Endothelial cell (in vitro differentiated cells): ENCODE data around the gene RGPD8. TPM values are rescaled to one million over a fixed set of nuclear protein-coding genes. Genes with fewer than 3 reads are reported as not detected.

Experiments
- DNase-seq: peaks from one replicate; pipeline ENCODE4 v3.0.0; 2021; ENCODE audit warnings: low spot score
- H3K27ac Mint-ChIP-seq: one replicate; pipeline ENCODE4 v1.8.0; 2021; ENCODE audit warnings: mixed read lengths, inconsistent platforms; ENCODE audit not compliant: unreplicated experiment
- H3K27me3 Mint-ChIP-seq: one replicate; pipeline ENCODE4 v1.8.0; 2021; ENCODE audit warnings: mild to moderate bottlenecking, moderate library complexity, mixed read lengths, inconsistent platforms; ENCODE audit not compliant: unreplicated experiment
- H3K36me3 Mint-ChIP-seq: one replicate; pipeline ENCODE4 v1.8.0; 2021; ENCODE audit warnings: mild to moderate bottlenecking, low read depth, mixed read lengths, inconsistent platforms; ENCODE audit not compliant: unreplicated experiment
- H3K4me1 Mint-ChIP-seq: one replicate; pipeline ENCODE4 v1.8.0; 2021; ENCODE audit warnings: mild to moderate bottlenecking, mixed read lengths, inconsistent platforms; ENCODE audit not compliant: unreplicated experiment
- H3K4me3 Mint-ChIP-seq: one replicate; pipeline ENCODE4 v1.8.0; 2021; ENCODE audit warnings: mild to moderate bottlenecking, mixed read lengths, inconsistent platforms; ENCODE audit not compliant: unreplicated experiment
- H3K9me3 Mint-ChIP-seq: one replicate; pipeline ENCODE4 v1.8.0; 2021; ENCODE audit warnings: mixed read lengths, inconsistent platforms; ENCODE audit not compliant: unreplicated experiment
- total RNA-seq: library from RNA; stranded (reverse); fragmentation: NEBNext Ultra II Directional; extraction: Animal tissue kit (Norgen Biotek cat#: 25700); gene quantifications from one replicate; pipeline ENCODE4 v1.2.1, GENCODE V29; 2021; ENCODE audit not compliant: unreplicated experiment
- TF ChIP-seq, protein P1 (sequence below): fragments of 200-600 bp; sonication (generic); IDR thresholded peaks from one replicate; pipeline ENCODE4 v1.5.0; 2021; ENCODE audit warnings: antibody characterized with exemption; ENCODE audit not compliant: unreplicated experiment

The RGPD8 gene
- total RNA-seq, 1 donor from 2014 or later: 11.8 TPM

DNA sequence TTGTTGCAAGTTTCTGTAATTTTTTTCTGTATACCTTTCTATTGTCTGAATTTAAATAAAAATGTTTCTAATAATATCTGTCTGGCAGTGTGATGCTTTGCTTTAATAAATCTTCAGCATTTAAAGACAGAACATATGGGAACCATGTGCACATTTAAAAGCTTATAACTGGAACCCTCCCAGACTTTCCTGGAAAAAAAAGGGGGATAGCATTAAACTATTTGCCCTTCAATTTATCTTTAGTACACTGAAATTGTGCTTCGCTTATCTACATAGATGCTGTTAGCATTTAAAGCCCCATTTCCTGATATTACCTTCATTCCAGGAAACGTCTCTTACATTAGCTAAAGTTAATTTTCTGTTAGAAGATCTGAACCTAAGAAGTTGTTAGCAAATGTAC lies 93.5 kb downstream of the RGPD8 start:
- no peak overlapping the region for H3K4me3 Mint-ChIP-seq
- no peaks in the 10 kb centered on the region for H3K9me3 Mint-ChIP-seq
- H3K27me3 Mint-ChIP-seq: no peaks in the 10 kb centered on the region
- no peaks in the 10 kb centered on the region for H3K36me3 Mint-ChIP-seq
- DNase-seq: no peak
- H3K4me1 Mint-ChIP-seq: peaks cover 4% of the 10 kb centered on the region
- TF ChIP-seq, protein P1, sequence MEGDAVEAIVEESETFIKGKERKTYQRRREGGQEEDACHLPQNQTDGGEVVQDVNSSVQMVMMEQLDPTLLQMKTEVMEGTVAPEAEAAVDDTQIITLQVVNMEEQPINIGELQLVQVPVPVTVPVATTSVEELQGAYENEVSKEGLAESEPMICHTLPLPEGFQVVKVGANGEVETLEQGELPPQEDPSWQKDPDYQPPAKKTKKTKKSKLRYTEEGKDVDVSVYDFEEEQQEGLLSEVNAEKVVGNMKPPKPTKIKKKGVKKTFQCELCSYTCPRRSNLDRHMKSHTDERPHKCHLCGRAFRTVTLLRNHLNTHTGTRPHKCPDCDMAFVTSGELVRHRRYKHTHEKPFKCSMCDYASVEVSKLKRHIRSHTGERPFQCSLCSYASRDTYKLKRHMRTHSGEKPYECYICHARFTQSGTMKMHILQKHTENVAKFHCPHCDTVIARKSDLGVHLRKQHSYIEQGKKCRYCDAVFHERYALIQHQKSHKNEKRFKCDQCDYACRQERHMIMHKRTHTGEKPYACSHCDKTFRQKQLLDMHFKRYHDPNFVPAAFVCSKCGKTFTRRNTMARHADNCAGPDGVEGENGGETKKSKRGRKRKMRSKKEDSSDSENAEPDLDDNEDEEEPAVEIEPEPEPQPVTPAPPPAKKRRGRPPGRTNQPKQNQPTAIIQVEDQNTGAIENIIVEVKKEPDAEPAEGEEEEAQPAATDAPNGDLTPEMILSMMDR: no peak
- H3K27ac Mint-ChIP-seq: no peak overlapping the region

DNA sequence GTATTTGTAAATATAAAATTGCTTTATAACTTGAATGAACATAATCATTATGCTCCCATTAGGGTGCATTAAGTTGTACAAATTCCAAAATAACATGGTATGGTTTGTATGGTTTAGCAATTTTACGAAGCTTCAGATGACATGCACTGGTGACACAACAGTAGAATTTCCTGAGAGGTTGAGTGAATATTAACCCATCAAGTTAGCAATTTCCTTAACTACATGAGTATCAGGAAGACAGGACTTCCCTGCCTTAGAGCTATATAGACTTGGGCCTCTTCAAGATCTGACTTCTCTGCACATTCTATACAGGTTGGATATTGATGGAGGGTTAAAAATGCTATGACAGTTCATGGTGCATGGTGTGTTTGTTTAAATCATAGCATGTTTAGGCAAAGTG lies 97.8 kb downstream of the RGPD8 start:
- Mint-ChIP-seq H3K4me3 (no peak overlapping the region), H3K27me3 (no peaks in the 10 kb centered on the region), H3K4me1 (peaks cover 4% of the 10 kb centered on the region), H3K36me3 (no peaks in the 10 kb centered on the region), H3K9me3 (no peaks in the 10 kb centered on the region), H3K27ac (no peak overlapping the region)
- DNase-seq: no peak
- TF ChIP-seq, protein P1: no peak

DNA sequence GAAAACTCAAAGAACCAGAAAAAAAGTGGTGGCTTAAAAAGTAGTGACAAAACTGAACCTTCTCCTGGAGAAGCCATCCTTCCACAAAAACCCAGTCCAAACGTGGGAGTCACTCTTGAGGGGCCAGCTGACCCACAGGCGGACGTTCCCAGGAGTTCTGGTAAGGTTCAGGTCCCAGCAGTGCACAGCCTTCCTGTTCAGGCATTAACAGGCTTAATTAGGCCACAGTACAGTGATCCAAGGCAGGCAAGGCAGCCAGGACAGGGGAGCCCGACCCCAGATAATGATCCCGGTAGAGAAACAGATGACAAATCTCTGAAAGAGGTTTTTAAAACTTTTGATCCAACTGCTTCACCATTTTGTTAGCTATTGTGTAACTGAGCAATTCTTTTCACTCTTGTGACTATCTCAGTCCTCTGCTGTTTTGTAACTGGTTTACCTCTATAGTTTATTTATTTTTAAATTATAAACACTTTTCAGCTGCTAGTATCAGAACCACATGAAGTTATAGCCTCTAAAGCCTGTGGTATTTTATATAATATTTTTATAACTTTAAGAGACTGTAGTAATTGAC lies 101.2 kb downstream of the RGPD8 start:
- Mint-ChIP-seq H3K4me1 (peaks cover 4% of the 10 kb centered on the region), H3K4me3 (no peak overlapping the region), H3K27ac (no peak overlapping the region), H3K27me3 (no peaks in the 10 kb centered on the region), H3K9me3 (no peaks in the 10 kb centered on the region), H3K36me3 (no peaks in the 10 kb centered on the region)
- TF ChIP-seq, protein P1: no peak
- no peak for DNase-seq

DNA sequence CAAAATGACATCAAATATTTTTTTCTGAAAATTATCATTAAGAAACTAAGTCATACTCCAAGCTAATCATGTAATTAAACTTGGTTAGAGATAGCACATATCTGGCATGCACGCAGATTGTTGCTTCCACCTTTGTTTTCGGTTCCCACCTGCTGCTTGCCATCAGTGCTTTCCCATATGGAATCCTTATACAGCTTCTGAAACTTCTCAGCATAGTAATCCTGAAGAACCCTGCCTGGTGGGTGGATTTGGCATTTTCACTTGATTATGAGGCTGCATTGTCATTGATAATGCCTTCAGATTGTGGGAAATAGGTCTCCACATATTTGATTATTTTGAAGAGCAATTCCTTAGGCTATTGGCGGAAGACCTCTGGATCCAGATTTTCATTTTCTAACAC lies 110.5 kb downstream of the RGPD8 start:
- no peak overlapping the region for H3K4me3 Mint-ChIP-seq
- DNase-seq: no peak
- H3K27me3 Mint-ChIP-seq: no peaks in the 10 kb centered on the region
- TF ChIP-seq, protein P1: no peak
- H3K27ac Mint-ChIP-seq: no peak overlapping the region
- H3K36me3 Mint-ChIP-seq: peaks cover 4% of the 10 kb centered on the region
- no peaks in the 10 kb centered on the region for H3K4me1 Mint-ChIP-seq
- no peaks in the 10 kb centered on the region for H3K9me3 Mint-ChIP-seq

DNA sequence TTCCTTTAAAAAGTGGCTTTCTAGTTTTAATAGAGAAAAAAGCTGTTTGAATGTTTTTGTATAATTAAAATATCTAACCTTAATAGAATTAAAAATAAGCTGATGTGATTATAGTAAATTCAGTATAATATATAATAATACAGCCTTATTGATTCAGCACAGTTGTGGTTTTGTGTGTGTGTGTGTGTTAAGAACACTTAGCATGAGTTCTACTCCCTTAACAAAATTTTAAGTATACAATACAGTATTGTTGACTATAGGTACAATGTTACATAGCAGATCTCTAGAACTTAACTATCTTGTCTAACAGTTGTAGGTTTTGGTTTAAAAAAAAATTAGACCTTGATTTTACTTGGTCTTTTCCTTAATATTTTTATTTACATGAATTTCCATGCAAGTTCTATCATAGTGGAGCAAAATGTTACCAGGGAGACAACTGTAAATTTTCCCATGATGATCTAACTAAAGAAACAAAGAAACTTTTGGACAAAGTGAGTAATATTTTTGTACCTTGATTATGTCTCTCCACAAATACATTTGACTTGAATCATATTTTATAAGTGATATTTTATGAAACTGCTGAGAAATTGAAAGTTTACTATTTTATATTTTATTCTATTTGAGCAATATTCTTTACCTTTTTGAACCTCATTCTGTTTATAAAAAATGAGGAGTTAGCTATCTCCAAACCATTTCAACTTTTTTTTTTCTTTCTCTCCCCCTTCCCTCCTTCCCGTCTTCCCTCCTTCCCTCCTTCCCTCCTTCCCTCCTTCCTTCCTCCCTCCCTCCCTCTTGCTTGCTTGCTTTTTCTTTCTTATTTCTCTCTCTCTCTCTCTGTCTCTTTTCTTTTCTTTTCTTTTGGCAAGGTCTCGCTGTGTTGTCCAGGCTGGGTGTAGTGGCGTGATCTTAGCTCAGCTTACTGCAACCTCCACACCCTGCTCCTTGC lies 111.8 kb downstream of the RGPD8 start:
- H3K4me1 Mint-ChIP-seq: no peaks in the 10 kb centered on the region
- H3K36me3 Mint-ChIP-seq: peaks cover 4% of the 10 kb centered on the region
- H3K9me3 Mint-ChIP-seq: no peaks in the 10 kb centered on the region
- H3K27me3 Mint-ChIP-seq: no peaks in the 10 kb centered on the region
- no peak overlapping the region for H3K27ac Mint-ChIP-seq
- no peak overlapping the region for H3K4me3 Mint-ChIP-seq
- DNase-seq: no peak
- TF ChIP-seq, protein P1: no peak
